K562 (cell line): Measurements from ENCODE around the gene MYO16. TPM values are rescaled to one million over a fixed set of nuclear protein-coding genes. Genes with fewer than 3 reads are reported as not detected.

ENCODE experiments used
- HCFC1 ChIP-seq: IDR thresholded peaks from 2 replicates; pipeline ENCODE4 v1.6.1; 2012; ENCODE audit warnings: low read depth, low read length, improper control_type of control experiment
- MTA2 ChIP-seq: fragments of 450-650 bp; IDR thresholded peaks from 2 replicates; pipeline ENCODE4 v1.6.1; 2016; ENCODE audit warnings: low read depth
- MYBL2 ChIP-seq, 2 experiments: fragments of 450-650 bp in 1 of 2; sonication (generic) in 1 of 2; formaldehyde crosslinking in 1 of 2; IDR thresholded peaks; 2 replicates each; pipeline versions ENCODE4 v1.6.1 to v1.8.1; 2017 to 2022; ENCODE audit warnings: borderline replicate concordance in 1 of 2, inconsistent platforms in 1 of 2, low read depth in 1 of 2, mild to moderate bottlenecking in 1 of 2, missing genetic modification reagents in 1 of 2, moderate library complexity in 1 of 2
- SRF ChIP-seq, 2 experiments: fragments of 250-450, 450-650 bp in 1 of 2; sonication (Bioruptor Pico) in 1 of 2; sonication (generic) in 1 of 2; formaldehyde crosslinking; IDR thresholded peaks; 2 replicates each; pipeline versions ENCODE4 v1.5.0 to v1.5.1; 2020 to 2022; ENCODE audit warnings: mild to moderate bottlenecking in 1 of 2, missing genetic modification reagents in 1 of 2
- XRCC5 ChIP-seq: fragments of 200-400 bp; formaldehyde crosslinking; IDR thresholded peaks from 2 replicates; pipeline ENCODE4 v1.6.1; 2017; ENCODE audit warnings: low read depth, mild to moderate bottlenecking, low read length
- ZHX1 ChIP-seq: fragments of 150-350 bp; conservative IDR thresholded peaks from 2 replicates; pipeline ENCODE4 v1.6.1; 2014; ENCODE audit warnings: low read length
- ZNF318 ChIP-seq, 2 experiments: fragments of 450-650 bp; IDR thresholded peaks; 2 replicates each; pipeline ENCODE4 v1.6.1; 2016; ENCODE audit warnings: mild to moderate bottlenecking in 2 of 2, borderline replicate concordance in 1 of 2, low read depth in 1 of 2, moderate library complexity in 1 of 2
- polyA plus RNA-seq, 8 experiments: library from polyadenylated mRNA; depleted of rRNA in 4 of 8; stranded (reverse) in 5 of 8; unstranded in 3 of 8; fragments of >200 nt; fragmentation: Nextera tagmentation in 2 of 8; fragmentation: Illumina TruSeq in 1 of 8; extraction: Ambion mirVana in 2 of 8; extraction: Trizol in 1 of 8; gene quantifications; 2 replicates each; pipeline versions ENCODE4 v1.2.1 to v1.2.3, GENCODE V29; 2011 to 2014; ENCODE audit warnings: inconsistent platforms in 1 of 8, missing spikeins in 1 of 8
- total RNA-seq, 7 experiments: library from RNA; depleted of rRNA in 6 of 7; stranded (reverse); fragments of >200 nt in 6 of 7; fragmentation: Illumina TruSeq in 2 of 7; extraction: Trizol in 2 of 7; gene quantifications; 2 replicates each; pipeline versions ENCODE4 v1.2.1 to v1.2.3, GENCODE V29; 2011 to 2021; ENCODE audit warnings: low replicate concordance in 1 of 7

The MYO16 gene
- total and polyA plus RNA-seq, 9 of the 15 experiments (the other 6 are each of a cell fraction or from before 2014, with no cell fraction given) = 4.3 to 45.7 (median 12.1) TPM

GRCh38 chr13:108769213-108770070 is 140.0 kb downstream of the MYO16 start (continued):
- no peak; a peak in 1 of 4 replicates for TF ChIP-seq ZNF318 (IDR thresholded peaks at IDR 0.05; ENCODE audit: borderline replicate concordance in 1 of 2, low read depth in 1 of 2)
- peak; percentile 69 for TF ChIP-seq MYBL2 (IDR thresholded peaks at IDR 0.05; ENCODE audit: low read depth)
- TF ChIP-seq MYBL2 (CRISPR knock-in tag; IDR thresholded peaks at IDR 0.05; ENCODE audit: borderline replicate concordance) = no peak
- TF ChIP-seq ZHX1 = no peak
- TF ChIP-seq MTA2 = peak; percentile 90
- TF ChIP-seq SRF (CRISPR knock-in tag; IDR thresholded peaks at IDR 0.05) = peak in 1 of 2 experiments; percentile 43; a peak in 1 of 4 replicates
- TF ChIP-seq HCFC1 = no peak
- no peak for TF ChIP-seq XRCC5
